Dendritic cell treated with granulocyte-macrophage colony-stimulating factor and Interleukin-4, amounts not matched to agents 40 ng/mL and 50 ng/mL, for 4 days (primary cell): ENCODE measurements around the gene HYAL2.
"Not testable (repeated sequence)": the region's sequence is repeated elsewhere in the genome, so short reads cannot be mapped to it uniquely, and the experiment has no call there.

Experiments used
- H3K27ac Mint-ChIP-seq: one replicate; pipeline ENCODE4 v1.8.0; 2022; ENCODE audit warnings: mild to moderate bottlenecking, mixed read lengths
- H3K27me3 Mint-ChIP-seq: one replicate; pipeline ENCODE4 v1.8.0; 2022; ENCODE audit warnings: mild to moderate bottlenecking, mixed read lengths
- H3K36me3 Mint-ChIP-seq: one replicate; pipeline ENCODE4 v1.8.0; 2022; ENCODE audit warnings: low read depth, mixed read lengths
- H3K4me1 Mint-ChIP-seq: one replicate; pipeline ENCODE4 v1.8.0; 2022; ENCODE audit warnings: low read depth, mixed read lengths
- H3K4me3 Mint-ChIP-seq: one replicate; pipeline ENCODE4 v1.8.0; 2022; ENCODE audit warnings: mild to moderate bottlenecking, moderate library complexity, mixed read lengths
- H3K9me3 Mint-ChIP-seq: one replicate; pipeline ENCODE4 v1.8.0; 2022; ENCODE audit warnings: mixed read lengths
- intact Hi-C: fragments of 100-400 bp; cut with micrococcal nuclease; formaldehyde crosslinking; loops from one replicate; pipeline ENCODE4 v1.15.0; 2022

HYAL2 gene

GRCh38 chr3:50319181-50319893 lies 3.2 kb downstream of the HYAL2 start:
- H3K36me3 Mint-ChIP-seq = peaks cover 62% of the 10 kb centered on the region
- H3K27me3 Mint-ChIP-seq = no peaks in the 10 kb centered on the region
- intact Hi-C loops = no loop called here
- H3K27ac Mint-ChIP-seq = peak overlapping the region; percentile 79
- no peaks in the 10 kb centered on the region for H3K9me3 Mint-ChIP-seq
- H3K4me1 Mint-ChIP-seq = peaks cover 74% of the 10 kb centered on the region
- peak overlapping the region; percentile 78 for H3K4me3 Mint-ChIP-seq

GRCh38 chr3:50318615-50319014 lies 3.9 kb downstream of the HYAL2 start:
- H3K9me3 Mint-ChIP-seq = no peaks in the 10 kb centered on the region
- H3K27ac Mint-ChIP-seq = peak overlapping the region; percentile 79
- no peaks in the 10 kb centered on the region for H3K27me3 Mint-ChIP-seq
- intact Hi-C loops = no loop called here
- peak overlapping the region; percentile 78 for H3K4me3 Mint-ChIP-seq
- peaks cover 74% of the 10 kb centered on the region for H3K4me1 Mint-ChIP-seq
- H3K36me3 Mint-ChIP-seq = peaks cover 69% of the 10 kb centered on the region

GRCh38 chr3:50318163-50318562 lies 4.4 kb downstream of the HYAL2 start:
- Mint-ChIP-seq H3K27ac (peak overlapping the region; percentile 79), H3K36me3 (peaks cover 71% of the 10 kb centered on the region), H3K4me1 (peaks cover 71% of the 10 kb centered on the region), H3K27me3 (no peaks in the 10 kb centered on the region), H3K9me3 (no peaks in the 10 kb centered on the region), H3K4me3 (peak overlapping the region; percentile 78)
- intact Hi-C loops = no loop called here

GRCh38 chr3:50317300-50317699 lies 5.2 kb downstream of the HYAL2 start:
- no peaks in the 10 kb centered on the region for H3K27me3 Mint-ChIP-seq
- peak overlapping the region; percentile 79 for H3K27ac Mint-ChIP-seq
- no peak overlapping the region for H3K4me3 Mint-ChIP-seq
- intact Hi-C loops = no loop called here
- H3K4me1 Mint-ChIP-seq = peaks cover 63% of the 10 kb centered on the region
- H3K9me3 Mint-ChIP-seq = no peaks in the 10 kb centered on the region
- peaks cover 71% of the 10 kb centered on the region for H3K36me3 Mint-ChIP-seq

- Mint-ChIP-seq H3K4me1 (peaks cover 60% of the 10 kb centered on the region), H3K27ac (no peak overlapping the region), H3K9me3 (no peaks in the 10 kb centered on the region), H3K27me3 (no peaks in the 10 kb centered on the region), H3K4me3 (no peak overlapping the region), H3K36me3 (peaks cover 71% of the 10 kb centered on the region)
- intact Hi-C loops = no loop called here
Observed at GRCh38 chr3:50316657-50317242, 5.8 kb downstream of the HYAL2 start.

GRCh38 chr3:50314816-50315215 lies 7.7 kb downstream of the HYAL2 start:
- Mint-ChIP-seq H3K27me3 (no peaks in the 10 kb centered on the region), H3K9me3 (no peaks in the 10 kb centered on the region), H3K4me3 (no peak overlapping the region), H3K36me3 (peaks cover 64% of the 10 kb centered on the region), H3K4me1 (peaks cover 51% of the 10 kb centered on the region), H3K27ac (no peak overlapping the region)
- intact Hi-C loops = no loop called here

GRCh38 chr3:50314342-50314741 lies 8.2 kb downstream of the HYAL2 start:
- no peaks in the 10 kb centered on the region for H3K9me3 Mint-ChIP-seq
- H3K27me3 Mint-ChIP-seq = no peaks in the 10 kb centered on the region
- peaks cover 46% of the 10 kb centered on the region for H3K4me1 Mint-ChIP-seq
- H3K4me3 Mint-ChIP-seq = no peak overlapping the region
- H3K36me3 Mint-ChIP-seq = peaks cover 64% of the 10 kb centered on the region
- no peak overlapping the region for H3K27ac Mint-ChIP-seq
- intact Hi-C loops = no loop called here

- H3K27me3 Mint-ChIP-seq, H3K9me3 Mint-ChIP-seq, H3K27ac Mint-ChIP-seq, H3K4me3 Mint-ChIP-seq, intact Hi-C loops: not testable (repeated sequence)
- peaks cover 42% of the 10 kb centered on the region for H3K36me3 Mint-ChIP-seq
- peaks cover 27% of the 10 kb centered on the region for H3K4me1 Mint-ChIP-seq
Observed at GRCh38 chr3:50312041-50312440, 10.5 kb downstream of the HYAL2 start.

- no peaks in the 10 kb centered on the region for H3K9me3 Mint-ChIP-seq
- no peaks in the 10 kb centered on the region for H3K27me3 Mint-ChIP-seq
- H3K36me3 Mint-ChIP-seq = peaks cover 2% of the 10 kb centered on the region
- H3K4me3 Mint-ChIP-seq = no peak overlapping the region
- intact Hi-C loops = no loop called here
- H3K27ac Mint-ChIP-seq = no peak overlapping the region
- peaks cover 30% of the 10 kb centered on the region for H3K4me1 Mint-ChIP-seq
Observed at GRCh38 chr3:50304601-50305000, 17.9 kb downstream of the HYAL2 start.

GRCh38 chr3:50303013-50303815 lies 19.3 kb downstream of the HYAL2 start, which contains the start of gene HYAL1:
Gene HYAL1, minus strand, starts transcription at chr3:50303574. Its CDS starts 618 bp downstream, at chr3:50302956.
- Mint-ChIP-seq H3K4me1 (peaks cover 32% of the 10 kb centered on the region), H3K4me3 (no peak within 1 kb of the TSS), H3K36me3 (peaks cover 7% of the 10 kb centered on the region), H3K27ac (peak within 1 kb of the TSS; percentile 62), H3K27me3 (no peaks in the 10 kb centered on the region), H3K9me3 (no peaks in the 10 kb centered on the region)
- intact Hi-C loops = no loop called here

GRCh38 chr3:50302095-50303012 lies 20.2 kb downstream of the HYAL2 start:
- Mint-ChIP-seq H3K27ac (peak overlapping the region; percentile 62), H3K9me3 (no peaks in the 10 kb centered on the region), H3K27me3 (no peaks in the 10 kb centered on the region), H3K4me1 (peaks cover 41% of the 10 kb centered on the region), H3K4me3 (no peak overlapping the region), H3K36me3 (peaks cover 9% of the 10 kb centered on the region)
- intact Hi-C loops = no loop called here

- Mint-ChIP-seq H3K27ac (peak overlapping the region; percentile 96), H3K9me3 (no peaks in the 10 kb centered on the region), H3K4me3 (peak overlapping the region; percentile 86), H3K4me1 (peaks cover 41% of the 10 kb centered on the region), H3K27me3 (no peaks in the 10 kb centered on the region), H3K36me3 (peaks cover 19% of the 10 kb centered on the region)
- intact Hi-C loops = no loop called here
Observed at GRCh38 chr3:50300681-50301254, 21.8 kb downstream of the HYAL2 start.
